Astrocyte of the hippocampus (primary cell): ENCODE data around the gene GGCT.
"Not testable (repeated sequence)": the region's sequence is repeated elsewhere in the genome, so short reads cannot be mapped to it uniquely, and the experiment has no call there.

Experiments
- DNase-seq: peaks from one replicate; pipeline ENCODE4 v3.0.0; 2011; ENCODE audit warnings: low read depth, low spot score

Gene GGCT, protein sequence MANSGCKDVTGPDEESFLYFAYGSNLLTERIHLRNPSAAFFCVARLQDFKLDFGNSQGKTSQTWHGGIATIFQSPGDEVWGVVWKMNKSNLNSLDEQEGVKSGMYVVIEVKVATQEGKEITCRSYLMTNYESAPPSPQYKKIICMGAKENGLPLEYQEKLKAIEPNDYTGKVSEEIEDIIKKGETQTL

GRCh38 chr7:30504301-30505173 lies at the start of gene GGCT:
GGCT (minus strand) TSS chr7:30504829; CDS start chr7:30504709, 120 bp downstream.
- DNase-seq: peak; percentile 99

DNA sequence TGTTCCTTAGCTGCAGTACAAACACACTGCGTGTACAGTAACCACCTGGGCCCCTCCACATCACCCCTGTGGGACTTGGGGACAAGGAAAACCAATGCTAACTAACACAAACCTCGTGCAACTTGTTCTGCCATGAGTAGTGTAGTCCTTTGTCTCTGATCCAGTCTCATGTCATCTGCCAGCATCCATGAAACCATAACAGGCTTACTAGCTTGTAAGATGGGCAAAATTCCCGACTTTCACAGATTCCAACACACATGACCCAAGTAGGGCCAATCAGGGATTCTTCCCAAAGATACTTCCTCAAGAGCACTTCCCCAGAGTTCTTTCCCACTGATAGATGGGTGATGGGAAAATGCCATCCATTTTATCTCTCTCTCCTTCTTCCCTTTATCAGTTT lies 48.9 kb upstream of the GGCT start:
- no peak for DNase-seq

- DNase-seq: peak; percentile 32
These were observed 48.5 kb upstream of the GGCT start for GRCh38 chr7:30553141-30553540.

- DNase-seq: no peak
These were observed 47.7 kb upstream of the GGCT start for GRCh38 chr7:30552330-30552729.

DNA sequence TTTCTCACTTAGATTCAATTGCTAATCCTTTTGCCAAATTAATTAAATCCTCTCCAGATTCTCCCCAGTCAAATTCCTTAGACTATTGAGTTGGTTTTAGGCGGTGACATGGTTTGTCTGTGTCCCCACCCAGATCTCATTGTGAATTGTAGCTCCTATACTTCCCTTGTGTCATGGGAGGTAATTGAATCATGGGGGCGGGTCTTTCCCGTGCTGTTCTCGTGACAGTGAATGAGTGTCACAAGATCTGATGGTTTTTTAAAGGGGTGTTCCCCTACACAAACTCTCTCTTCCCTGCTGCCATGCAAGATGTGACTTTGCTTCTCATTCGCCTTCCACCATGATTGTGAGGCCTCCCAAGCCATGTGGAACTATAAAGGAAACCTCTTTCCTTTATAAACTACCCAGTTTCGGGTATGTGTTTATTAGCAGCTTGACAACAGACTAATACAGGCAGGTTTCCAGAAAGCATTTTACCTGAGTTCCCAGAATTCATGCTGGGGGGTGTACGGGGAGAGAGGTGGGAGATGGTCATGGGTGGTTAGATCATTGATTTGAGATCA lies 45.4 kb upstream of the GGCT start:
- no peak for DNase-seq

- DNase-seq: peak; percentile 89
These were observed 44.2 kb upstream of the GGCT start for GRCh38 chr7:30548845-30549244.

GRCh38 chr7:30546596-30546995 lies 42.0 kb upstream of the GGCT start:
- DNase-seq: no peak

DNA sequence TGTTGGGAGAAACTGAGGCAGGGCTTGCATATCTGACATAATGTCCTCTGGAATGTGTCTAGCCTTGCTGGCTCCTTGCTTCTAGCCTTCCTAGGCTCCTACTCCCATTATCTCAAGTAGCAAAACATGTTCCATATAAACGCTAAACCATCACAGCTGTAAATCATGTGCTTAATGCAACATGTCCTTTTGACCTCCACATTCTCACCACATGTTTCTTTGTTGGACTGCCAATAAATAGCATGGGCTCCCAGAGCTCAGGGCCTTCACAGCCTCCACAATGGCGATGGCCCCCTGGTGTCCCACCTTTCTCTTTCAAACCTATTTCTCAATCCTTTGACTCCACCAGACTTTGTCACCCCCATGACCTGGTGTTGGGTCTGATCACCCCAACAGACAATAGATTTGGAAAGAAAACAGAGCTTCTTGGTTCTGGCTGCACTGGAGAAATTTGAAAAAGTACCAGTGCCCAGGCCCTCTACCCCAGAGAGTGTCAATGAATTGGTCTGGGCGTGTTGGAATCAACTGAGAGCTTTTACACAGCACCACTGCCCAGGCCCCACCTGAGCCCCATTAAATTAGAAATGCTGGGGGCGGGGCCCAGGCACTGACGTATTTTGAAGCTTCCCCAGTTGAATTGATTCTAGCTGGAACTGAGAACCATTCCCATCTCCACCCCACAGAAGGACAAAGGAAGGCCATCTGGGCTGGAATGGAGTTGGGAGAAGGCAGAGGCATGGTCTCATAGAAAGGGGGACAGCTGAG lies 41.3 kb upstream of the GGCT start:
- no peak for DNase-seq

GRCh38 chr7:30543813-30544525 lies 39.3 kb upstream of the GGCT start:
- peak; percentile 79 for DNase-seq

DNA sequence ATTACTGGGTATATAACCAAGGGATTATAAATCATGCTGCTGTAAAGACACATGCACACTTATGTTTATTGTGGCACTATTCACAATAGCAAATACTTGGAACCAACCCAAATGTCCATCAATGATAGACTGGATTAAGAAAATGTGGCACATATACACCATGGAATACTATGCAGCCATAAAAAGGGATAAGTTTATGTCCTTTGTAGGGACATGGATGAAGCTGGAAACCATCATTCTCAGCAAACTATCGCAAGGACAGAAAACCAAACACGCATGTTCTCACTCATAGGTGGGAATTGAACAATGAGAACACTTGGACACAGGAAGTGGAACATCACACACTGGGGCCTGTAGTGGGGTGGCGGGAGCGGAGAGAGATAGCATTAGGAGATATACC lies 38.5 kb upstream of the GGCT start:
- DNase-seq: not testable (repeated sequence)

DNA sequence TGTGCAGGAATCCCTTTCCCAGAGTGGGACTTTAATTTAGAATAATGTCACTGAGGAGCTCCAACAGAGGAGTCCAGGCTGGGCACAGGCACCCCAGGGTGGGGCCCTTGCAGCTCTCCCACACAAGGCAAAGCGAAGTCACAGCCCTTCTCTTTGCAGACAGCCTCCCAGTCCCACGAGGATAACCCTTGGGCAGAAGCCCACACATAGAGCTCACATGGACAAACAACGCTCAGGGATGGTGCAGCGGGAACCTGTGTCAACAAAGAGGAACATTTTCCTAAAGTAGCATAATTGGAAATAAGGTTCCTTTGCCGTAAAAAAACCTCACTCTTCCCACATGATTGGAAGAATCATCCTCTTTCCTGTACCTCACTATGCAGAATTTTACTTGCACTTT lies 29.3 kb upstream of the GGCT start:
- no peak for DNase-seq

- no peak for DNase-seq
These were observed 26.7 kb upstream of the GGCT start for GRCh38 chr7:30531286-30531685.

GRCh38 chr7:30530373-30530772 lies 25.7 kb upstream of the GGCT start:
- DNase-seq: no peak

GRCh38 chr7:30528779-30529178 lies 24.1 kb upstream of the GGCT start:
- DNase-seq: no peak

DNA sequence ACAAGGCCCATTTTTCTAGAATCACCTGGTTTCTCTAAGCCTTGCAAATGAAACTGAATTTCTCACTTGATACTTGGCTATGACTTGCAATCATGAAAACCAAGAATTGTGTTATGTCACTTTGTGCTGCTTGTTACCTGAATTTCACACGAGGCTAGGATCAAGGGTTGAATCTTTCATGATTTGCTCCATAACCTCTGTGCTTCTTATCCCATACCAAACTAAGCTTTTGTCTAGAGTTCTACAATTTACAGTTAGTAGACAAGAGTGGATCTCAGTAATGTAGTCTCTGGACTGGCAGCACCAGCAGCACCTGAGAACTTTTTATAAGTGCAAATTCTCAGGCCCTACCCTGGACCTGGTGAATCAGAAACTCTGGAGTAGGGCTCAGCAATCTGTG lies 22.7 kb upstream of the GGCT start:
- not testable (repeated sequence) for DNase-seq

DNA sequence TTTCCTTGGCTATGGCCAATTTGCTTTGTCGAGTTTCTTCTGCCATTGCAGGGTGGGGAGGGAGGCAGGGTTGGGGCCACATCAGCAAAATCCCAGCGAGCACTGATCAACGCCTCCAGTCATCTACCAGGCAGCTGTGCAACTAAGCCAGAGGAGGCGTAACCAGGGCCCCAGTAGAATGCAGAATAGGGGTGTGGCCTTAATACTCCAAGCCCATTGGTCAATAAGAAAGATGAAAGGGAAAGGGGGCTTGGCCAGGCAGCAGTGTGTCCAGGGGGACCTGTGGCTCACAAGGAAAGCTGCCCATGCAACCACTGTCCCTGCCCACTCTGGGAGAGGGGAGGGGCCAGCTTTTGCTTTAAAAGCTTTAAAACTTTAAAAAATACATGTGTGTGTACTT lies 21.5 kb upstream of the GGCT start:
- no peak for DNase-seq

- DNase-seq: no peak
These were observed 20.8 kb upstream of the GGCT start for GRCh38 chr7:30525429-30525828.

DNA sequence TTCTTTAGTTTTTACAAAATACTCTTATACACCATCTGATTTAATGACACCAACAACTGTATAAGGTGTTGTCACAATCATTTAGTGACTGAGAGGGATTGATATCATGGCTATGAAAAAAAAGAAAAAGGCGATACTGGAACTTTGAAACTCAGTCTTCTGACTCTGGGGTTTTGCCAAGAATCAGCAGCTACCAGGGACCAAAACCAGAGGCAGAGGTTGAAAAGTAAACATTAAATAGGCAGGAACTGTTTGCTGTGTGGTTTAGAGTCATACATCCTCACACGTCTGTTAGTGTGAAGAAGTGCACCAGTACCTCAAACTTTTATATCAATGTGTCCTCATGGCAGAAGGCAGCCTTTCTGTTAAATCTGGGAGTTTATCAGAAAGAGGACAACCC lies 19.9 kb upstream of the GGCT start:
- peak; percentile 8 for DNase-seq

DNA sequence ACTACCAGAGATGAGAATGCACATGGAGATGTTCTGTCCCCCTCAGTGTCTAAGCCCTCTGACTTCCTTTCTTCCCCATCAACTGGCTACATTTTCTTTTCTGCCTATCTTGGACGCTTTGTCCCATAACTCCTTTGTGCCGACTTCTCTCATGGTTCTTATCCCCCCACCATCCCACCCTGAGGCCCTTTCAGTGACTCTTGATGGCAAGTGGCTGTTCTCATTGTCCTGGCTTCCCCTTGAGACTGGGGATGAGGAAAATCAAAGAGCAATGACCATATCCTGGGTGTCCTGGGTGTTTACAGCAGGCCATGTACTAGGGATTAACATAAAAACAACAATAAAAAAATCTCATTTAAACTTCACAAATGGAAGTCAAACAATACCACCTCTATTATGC lies 18.8 kb upstream of the GGCT start:
- no peak for DNase-seq

- no peak for DNase-seq
These were observed 17.5 kb upstream of the GGCT start for GRCh38 chr7:30522159-30522558.

GRCh38 chr7:30521532-30521931 lies 16.9 kb upstream of the GGCT start:
- peak; percentile 12 for DNase-seq

GRCh38 chr7:30519122-30519521 lies 14.5 kb upstream of the GGCT start:
- no peak for DNase-seq
